GM21360 (cell line): ENCODE results near the gene SHROOM3.
A peak's percentile ranks its signal among the peaks of the same experiment; 100 is the strongest.

Experiments used
- ATAC-seq: cut with Tn5 transposase; IDR thresholded peaks from one replicate; pipeline ENCODE4 v1.9.1; 2021; ENCODE audit warnings: mild to moderate bottlenecking, moderate library complexity; ENCODE audit not compliant: unreplicated experiment

Gene SHROOM3

GRCh38 chr4:76758996-76759395, 324.0 kb downstream of the SHROOM3 start:
- no peak for ATAC-seq

GRCh38 chr4:76760193-76760592, 325.2 kb downstream of the SHROOM3 start:
- no peak for ATAC-seq

- no peak for ATAC-seq
Measured at GRCh38 chr4:76762137-76763130, 327.4 kb downstream of the SHROOM3 start.

GRCh38 chr4:76764251-76764650, 329.2 kb downstream of the SHROOM3 start:
- no peak for ATAC-seq

- no peak for ATAC-seq
Measured at GRCh38 chr4:76765473-76766183, 330.6 kb downstream of the SHROOM3 start.

GRCh38 chr4:76767983-76768382, 333.0 kb downstream of the SHROOM3 start:
- ATAC-seq: no peak

- ATAC-seq: no peak
Measured at GRCh38 chr4:76772498-76773106, 337.6 kb downstream of the SHROOM3 start.

- ATAC-seq: no peak
Measured at GRCh38 chr4:76773766-76774165, 338.7 kb downstream of the SHROOM3 start.

GRCh38 chr4:76779740-76780459, 344.9 kb downstream of the SHROOM3 start:
- ATAC-seq: no peak

- ATAC-seq: no peak
Measured at GRCh38 chr4:76780781-76781697, 346.0 kb downstream of the SHROOM3 start.

GRCh38 chr4:76781698-76782595, 346.9 kb downstream of the SHROOM3 start:
- peak; percentile 57 for ATAC-seq

GRCh38 chr4:76782837-76783236, 347.8 kb downstream of the SHROOM3 start:
- ATAC-seq: no peak

- ATAC-seq: no peak
Measured at GRCh38 chr4:76783836-76784235, 348.8 kb downstream of the SHROOM3 start.

- ATAC-seq: no peak
Measured at GRCh38 chr4:76784237-76784636, 349.2 kb downstream of the SHROOM3 start.

GRCh38 chr4:76787898-76788297, 352.9 kb downstream of the SHROOM3 start:
- no peak for ATAC-seq

GRCh38 chr4:76790377-76790776, 355.3 kb downstream of the SHROOM3 start:
- no peak for ATAC-seq

- no peak for ATAC-seq
Measured at GRCh38 chr4:76791479-76791878, 356.4 kb downstream of the SHROOM3 start.

- no peak for ATAC-seq
Measured at GRCh38 chr4:76792418-76792817, 357.4 kb downstream of the SHROOM3 start.

GRCh38 chr4:76795243-76795642, 360.2 kb downstream of the SHROOM3 start:
- no peak for ATAC-seq
